ENCODE data around the gene KRTAP1-1. TPM values are rescaled to one million over a fixed set of nuclear protein-coding genes. Genes with fewer than 3 reads are reported as not detected.
"Not testable (repeated sequence)": the region's sequence is repeated elsewhere in the genome, so short reads cannot be mapped to it uniquely, and the experiment has no call there.

Gene KRTAP1-1
- total RNA-seq, 4 donors from 2014 or later, result not detected

DNA sequence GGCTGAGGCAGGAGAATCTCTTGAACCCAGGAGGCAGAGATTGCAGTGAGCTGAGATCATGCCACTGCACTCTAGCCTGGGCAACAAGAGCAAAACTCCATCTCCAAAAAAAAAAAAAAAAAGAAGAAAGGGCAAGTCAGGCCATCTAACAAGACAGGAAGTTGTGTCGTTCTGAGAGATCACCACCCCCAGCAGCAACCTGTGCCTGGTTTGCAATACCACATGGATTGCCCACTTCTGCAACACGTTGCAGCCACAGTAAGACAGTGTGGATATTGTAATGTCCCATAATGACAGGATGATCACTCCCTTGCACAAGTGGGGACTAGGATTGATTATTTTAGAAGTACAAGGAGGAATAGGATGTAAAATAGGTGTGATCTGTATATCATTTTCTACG lies 27.8 kb upstream of the KRTAP1-1 start:
- ATAC-seq (ENCODE audit: low FRiP score), result no peak
- DNase-seq (ENCODE audit: low spot score), result no peak
- TF ChIP-seq, protein P1, sequence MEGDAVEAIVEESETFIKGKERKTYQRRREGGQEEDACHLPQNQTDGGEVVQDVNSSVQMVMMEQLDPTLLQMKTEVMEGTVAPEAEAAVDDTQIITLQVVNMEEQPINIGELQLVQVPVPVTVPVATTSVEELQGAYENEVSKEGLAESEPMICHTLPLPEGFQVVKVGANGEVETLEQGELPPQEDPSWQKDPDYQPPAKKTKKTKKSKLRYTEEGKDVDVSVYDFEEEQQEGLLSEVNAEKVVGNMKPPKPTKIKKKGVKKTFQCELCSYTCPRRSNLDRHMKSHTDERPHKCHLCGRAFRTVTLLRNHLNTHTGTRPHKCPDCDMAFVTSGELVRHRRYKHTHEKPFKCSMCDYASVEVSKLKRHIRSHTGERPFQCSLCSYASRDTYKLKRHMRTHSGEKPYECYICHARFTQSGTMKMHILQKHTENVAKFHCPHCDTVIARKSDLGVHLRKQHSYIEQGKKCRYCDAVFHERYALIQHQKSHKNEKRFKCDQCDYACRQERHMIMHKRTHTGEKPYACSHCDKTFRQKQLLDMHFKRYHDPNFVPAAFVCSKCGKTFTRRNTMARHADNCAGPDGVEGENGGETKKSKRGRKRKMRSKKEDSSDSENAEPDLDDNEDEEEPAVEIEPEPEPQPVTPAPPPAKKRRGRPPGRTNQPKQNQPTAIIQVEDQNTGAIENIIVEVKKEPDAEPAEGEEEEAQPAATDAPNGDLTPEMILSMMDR (IDR thresholded peaks at IDR 0.05), result no peak

DNA sequence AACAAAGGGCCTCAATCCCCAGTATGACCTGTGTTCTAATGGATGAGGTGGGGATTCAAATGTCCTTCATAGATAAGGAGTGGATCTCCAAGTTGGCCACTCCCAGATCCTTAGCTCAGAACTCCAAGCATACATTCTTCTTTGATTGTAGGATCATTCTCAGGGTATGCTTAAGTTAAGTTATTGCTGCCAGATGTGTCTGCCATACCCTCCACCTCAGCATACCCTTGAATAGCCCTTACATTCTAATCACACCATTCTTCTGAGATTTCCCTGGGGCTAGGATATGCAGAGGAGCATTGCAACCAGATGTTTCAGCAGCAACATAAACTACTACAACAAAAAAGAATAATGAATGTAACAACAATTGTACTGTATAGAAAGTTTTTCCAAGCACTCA lies 26.0 kb upstream of the KRTAP1-1 start:
- DNase-seq (ENCODE audit: low spot score) (no peak), ATAC-seq (ENCODE audit: low FRiP score) (no peak)
- TF ChIP-seq, protein P1 (IDR thresholded peaks at IDR 0.05), result no peak

DNA sequence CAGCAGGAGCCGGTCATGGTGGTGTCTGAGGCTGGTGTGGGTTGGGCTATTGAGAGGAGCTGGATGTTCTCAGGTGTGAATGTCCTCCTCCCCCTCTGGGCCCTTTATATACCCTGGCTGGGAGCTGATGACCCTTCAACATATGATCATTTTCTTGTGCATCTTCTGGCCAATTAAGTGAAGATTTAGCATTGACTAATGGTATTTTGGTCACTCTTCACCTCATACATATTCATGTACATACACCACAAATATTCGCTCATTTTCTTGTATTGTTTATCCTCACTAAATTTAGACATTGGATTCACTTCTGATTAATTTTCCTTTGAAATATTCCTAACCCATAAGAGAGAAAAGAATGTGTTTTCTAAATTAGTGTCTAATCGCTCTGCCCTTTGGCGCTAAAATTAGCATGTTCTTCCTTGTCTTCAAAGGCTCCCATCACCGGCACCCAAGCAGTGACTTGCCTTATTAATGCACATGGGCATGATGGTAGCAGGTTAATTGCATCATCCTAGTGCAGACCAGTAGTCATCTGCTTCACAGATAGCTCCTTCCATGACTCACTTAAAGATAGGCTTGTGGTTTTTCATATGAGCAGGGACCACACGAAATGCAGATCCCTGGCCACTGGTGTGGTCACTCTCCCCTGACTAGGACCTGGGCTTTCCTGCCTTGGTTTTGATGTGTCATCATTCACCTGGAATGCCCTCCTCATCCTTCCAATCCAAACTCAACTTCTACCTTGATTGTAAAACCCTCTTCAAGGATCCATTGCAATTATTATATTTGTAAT lies 24.8 kb upstream of the KRTAP1-1 start, which contains the start of gene KRTAP2-4:
Gene KRTAP2-4, minus strand, starts transcription at position 51 of the 796 bp plus-strand sequence. Its CDS starts 34 bp downstream, at position 17.
- ATAC-seq (ENCODE audit: low FRiP score), result no peak
- no peak for DNase-seq (ENCODE audit: low spot score)
- TF ChIP-seq, protein P1 (IDR thresholded peaks at IDR 0.05), result no peak

DNA sequence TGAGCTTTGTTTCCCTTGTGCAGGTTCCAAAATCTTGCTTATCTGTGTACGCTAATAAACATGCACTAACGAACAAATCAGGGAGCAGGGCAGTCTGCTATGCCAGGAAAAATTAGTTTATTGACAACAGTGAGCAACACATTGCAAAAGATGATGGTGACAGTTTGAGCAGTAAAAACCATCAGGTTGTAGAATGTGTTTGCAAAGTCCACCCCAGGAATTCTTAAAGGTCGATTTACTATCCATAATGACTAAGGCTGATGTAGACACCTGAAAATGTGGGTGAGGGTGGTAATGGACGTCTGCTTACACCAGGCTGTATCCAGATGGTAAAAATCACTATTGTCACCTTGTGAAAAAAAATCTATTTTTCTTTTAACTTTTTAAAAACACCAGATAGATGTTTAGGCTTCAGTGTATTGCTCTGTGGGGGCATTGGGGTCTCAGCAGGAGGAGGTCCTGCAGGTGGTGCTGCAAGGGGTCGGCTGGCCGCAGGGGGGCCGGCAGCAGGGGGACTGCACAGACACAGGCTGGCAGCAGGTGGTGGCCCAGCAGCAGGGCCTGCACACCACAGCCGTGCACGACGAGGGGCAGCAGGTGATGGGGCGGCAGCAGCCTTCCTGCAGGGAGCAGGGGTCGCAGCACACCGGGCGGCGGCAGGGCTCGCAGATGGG lies 23.9 kb upstream of the KRTAP1-1 start:
- DNase-seq (ENCODE audit: low spot score); ATAC-seq (ENCODE audit: low FRiP score): not testable (repeated sequence)

DNA sequence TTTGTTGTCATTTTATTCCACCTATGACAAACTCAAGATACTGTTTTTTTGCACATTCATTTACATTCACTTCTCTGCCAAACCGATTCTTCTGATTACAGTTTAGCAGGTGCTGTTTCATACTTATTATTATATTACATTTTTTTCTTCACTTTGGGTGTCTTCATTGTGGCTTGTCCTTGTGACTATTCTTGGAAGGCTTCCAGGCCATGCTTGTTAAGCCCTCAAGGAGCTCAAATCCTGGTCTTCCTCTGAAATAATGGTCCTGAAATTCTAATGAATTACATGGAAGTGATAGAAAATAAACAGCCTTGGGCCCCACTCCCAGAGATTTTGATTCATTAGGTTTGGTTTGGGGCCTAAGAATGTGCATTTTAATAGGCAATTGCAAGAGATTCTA lies 23.1 kb upstream of the KRTAP1-1 start:
- ATAC-seq (ENCODE audit: low FRiP score) (no peak), DNase-seq (ENCODE audit: low spot score) (no peak)
- TF ChIP-seq, protein P1 (IDR thresholded peaks at IDR 0.05), result no peak

DNA sequence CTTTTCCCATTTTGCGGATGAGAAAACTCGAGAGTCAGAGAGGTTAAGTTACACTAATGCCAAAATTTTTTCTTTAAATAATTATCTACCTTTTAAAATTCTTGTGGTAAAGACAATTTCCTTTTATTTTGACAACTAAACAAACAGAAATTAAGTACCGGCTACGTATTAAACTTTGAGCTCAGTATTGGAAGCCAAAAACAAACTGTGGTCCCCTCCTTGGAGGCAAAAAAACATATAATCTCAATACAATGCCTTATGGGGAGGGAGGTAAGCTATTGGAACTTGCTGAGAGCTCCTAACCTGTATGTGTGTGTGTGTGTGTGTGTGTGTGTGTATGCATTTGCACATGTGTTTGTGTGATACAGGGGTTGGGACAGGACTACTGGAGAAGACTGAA lies 22.2 kb upstream of the KRTAP1-1 start:
- no peak for DNase-seq (ENCODE audit: low spot score)
- ATAC-seq (ENCODE audit: low FRiP score), result no peak
- TF ChIP-seq, protein P1 (IDR thresholded peaks at IDR 0.05), result no peak

DNA sequence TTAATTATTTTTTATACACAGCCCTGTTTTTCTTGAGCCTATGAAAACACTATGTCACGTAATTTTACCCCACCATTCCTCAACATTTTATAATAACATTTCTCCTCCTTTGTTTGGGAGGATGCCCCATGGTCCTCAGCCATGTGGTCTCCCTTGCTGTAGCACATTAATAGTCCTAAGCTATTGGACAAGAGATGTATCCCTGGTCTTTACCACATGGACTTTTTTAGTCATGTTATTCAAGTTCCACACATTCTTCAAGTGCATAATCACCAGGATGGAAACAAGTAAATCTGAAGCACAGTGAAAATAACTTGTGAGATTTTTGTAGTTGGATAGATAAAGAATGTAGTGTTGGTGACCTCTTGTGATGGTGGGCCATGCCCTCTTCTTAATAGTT lies 20.7 kb upstream of the KRTAP1-1 start:
- no peak for DNase-seq (ENCODE audit: low spot score)
- TF ChIP-seq, protein P1 (IDR thresholded peaks at IDR 0.05), result no peak
- ATAC-seq (ENCODE audit: low FRiP score), result no peak
